Activated naive CD4-positive, alpha-beta T cell (primary cell): ENCODE measurements around the gene IRS2.
A peak's percentile ranks its signal among the peaks of the same experiment; 100 is the strongest.
"Not testable (repeated sequence)": the region's sequence is repeated elsewhere in the genome, so short reads cannot be mapped to it uniquely, and the experiment has no call there.

Experiments
- DNase-seq, 4 experiments: peaks; one replicate each; lab custom pipeline; 2025; lab: John Stamatoyannopoulos, UW

The IRS2 gene, protein sequence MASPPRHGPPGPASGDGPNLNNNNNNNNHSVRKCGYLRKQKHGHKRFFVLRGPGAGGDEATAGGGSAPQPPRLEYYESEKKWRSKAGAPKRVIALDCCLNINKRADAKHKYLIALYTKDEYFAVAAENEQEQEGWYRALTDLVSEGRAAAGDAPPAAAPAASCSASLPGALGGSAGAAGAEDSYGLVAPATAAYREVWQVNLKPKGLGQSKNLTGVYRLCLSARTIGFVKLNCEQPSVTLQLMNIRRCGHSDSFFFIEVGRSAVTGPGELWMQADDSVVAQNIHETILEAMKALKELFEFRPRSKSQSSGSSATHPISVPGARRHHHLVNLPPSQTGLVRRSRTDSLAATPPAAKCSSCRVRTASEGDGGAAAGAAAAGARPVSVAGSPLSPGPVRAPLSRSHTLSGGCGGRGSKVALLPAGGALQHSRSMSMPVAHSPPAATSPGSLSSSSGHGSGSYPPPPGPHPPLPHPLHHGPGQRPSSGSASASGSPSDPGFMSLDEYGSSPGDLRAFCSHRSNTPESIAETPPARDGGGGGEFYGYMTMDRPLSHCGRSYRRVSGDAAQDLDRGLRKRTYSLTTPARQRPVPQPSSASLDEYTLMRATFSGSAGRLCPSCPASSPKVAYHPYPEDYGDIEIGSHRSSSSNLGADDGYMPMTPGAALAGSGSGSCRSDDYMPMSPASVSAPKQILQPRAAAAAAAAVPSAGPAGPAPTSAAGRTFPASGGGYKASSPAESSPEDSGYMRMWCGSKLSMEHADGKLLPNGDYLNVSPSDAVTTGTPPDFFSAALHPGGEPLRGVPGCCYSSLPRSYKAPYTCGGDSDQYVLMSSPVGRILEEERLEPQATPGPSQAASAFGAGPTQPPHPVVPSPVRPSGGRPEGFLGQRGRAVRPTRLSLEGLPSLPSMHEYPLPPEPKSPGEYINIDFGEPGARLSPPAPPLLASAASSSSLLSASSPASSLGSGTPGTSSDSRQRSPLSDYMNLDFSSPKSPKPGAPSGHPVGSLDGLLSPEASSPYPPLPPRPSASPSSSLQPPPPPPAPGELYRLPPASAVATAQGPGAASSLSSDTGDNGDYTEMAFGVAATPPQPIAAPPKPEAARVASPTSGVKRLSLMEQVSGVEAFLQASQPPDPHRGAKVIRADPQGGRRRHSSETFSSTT (N-terminal part only)

DNA sequence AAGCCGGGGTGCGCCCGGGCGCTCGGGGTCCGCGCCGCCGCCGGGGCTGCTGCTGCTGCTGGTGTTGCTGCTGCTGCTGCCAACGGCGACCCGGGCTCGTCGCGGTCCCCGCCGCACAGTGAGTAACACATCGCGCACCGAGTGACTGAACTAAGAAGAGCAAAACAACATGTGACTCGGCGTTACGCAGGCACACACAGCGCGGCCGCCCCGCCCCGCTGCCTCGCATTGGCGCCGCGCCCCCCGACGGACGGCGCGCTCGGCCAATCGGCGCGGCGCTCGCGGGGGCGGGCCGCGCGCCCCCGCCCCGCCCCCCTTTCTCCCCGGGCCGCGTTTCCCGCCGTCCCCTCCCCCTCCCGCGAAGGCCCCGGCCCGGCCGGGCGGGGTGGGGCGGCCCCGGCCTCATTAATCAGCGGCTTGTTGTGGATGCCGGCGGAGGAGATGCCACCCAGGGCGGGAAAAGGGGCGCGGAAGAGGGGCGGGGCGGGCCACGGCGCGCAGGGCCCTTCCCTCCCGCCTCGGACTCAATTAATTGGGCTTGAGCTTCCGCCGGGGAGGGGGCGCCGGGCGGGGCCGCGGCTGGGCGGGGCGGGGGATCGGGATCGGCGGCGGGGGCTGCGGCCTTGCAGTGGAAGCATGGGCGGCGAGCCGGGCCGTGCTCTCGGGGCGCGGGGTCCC lies at the start of gene IRS2:
Gene IRS2, minus strand, starts transcription at position 127 of the 678 bp plus-strand sequence. CDS start 530 bp downstream, outside the sequence.
- peak; percentile 84 to 93 (median 86) for DNase-seq

DNA sequence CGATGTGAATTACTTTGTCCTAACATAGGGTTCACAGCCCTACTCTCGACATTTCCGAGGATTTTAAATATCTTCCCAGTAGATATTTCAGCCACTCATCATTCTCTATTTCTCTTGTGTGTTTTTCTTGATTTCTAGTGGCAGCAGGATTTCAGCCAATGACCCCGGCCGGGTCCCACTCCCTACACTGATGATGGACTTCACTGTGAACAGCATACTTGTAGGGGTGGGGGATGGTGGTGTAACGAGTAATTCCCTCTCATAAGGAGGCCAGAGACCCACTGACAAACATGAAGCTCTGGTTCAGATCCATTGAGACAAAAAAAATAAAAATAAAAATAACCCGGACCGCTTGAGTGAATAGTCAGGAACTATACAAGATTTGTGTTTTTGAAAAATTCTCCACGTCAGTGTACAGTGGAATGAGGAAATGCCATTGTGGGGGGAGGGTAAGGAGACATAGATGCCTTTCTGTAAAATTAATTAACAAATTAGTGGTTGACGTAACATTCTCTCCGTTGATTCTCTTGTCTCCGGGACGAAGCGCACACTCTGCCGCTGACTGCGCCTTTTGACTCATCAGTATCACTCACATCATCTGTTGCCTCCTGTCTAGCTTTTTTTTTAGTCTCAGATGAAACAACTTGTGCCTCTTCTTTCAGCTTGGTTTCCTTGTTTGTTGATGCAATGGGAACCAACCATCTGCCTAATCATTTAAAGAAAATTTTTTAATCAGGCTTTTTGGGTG lies 48.8 kb upstream of the IRS2 start:
- DNase-seq = no peak

DNA sequence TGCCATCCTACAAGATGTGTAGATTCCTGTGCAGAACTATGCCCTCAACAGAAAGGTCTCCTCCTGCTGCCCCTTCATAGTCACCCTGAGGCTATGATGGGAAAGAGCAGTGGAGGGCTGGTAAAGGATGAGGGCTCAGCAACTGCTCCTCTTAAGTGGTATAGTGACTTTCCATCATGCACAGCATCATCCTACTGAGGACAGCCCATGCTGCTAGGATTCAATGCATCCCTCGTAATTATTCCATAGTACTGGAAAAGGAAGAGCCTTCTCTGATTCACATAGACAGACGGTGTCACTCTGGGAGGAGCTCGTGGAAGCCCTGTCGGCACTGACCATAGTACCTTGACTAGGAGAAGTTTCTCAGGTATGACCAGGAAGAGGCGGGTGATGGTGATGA lies 47.6 kb upstream of the IRS2 start:
- no peak for DNase-seq

DNA sequence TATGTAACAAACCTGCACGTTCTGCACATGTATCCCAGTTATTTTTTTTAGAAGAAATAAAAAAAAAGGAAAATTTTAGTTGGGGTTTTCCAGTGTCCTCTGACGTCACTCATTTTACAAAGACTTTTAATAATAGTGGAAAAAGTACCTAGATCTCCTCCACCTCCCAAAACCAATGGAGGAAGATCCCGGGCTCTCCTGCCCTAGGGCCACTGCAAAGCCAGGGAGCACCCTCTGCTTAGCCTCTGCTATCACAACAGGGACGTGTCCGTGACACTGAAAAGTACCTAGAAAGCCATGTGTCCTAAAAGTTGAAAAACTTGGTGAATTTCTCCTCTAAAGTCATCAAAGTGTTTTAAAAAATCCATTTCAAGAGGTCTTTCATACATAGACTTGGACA lies 46.7 kb upstream of the IRS2 start:
- no peak for DNase-seq

DNA sequence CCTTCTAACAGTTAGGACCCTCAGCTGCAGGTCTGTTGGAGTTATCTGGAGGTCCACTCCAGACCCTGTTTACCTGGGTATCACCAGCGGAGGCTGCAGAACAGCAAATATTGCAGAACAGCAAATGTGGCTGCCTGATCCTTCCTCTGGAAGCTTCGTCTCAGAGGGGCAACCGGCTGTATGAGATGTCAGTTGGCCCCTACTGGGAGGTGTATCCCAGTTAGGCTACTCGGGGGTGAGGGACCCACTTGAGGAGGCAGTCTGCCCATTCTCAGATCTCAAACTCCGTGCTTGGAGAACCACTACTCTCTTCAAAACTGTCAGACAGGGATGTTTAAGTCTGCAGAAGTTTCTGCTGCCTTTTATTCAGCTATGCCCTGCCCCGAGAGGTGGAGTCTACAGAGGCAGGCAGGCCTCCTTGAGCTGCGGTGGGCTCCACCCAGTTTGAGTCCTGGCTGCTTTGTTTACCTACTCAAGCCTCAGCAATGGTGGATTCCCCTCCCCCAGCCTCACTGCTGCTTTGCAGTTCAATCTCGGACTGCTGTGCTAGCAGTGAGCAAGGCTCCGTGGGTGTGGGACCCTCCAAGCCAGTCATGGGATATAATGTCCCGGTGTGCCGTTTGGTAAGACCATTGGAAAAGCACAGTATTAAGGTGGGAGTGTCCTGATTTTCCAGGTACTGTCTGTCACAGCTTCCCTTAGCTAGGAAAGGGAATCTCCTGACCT lies 42.4 kb upstream of the IRS2 start:
- not testable (repeated sequence) for DNase-seq

DNA sequence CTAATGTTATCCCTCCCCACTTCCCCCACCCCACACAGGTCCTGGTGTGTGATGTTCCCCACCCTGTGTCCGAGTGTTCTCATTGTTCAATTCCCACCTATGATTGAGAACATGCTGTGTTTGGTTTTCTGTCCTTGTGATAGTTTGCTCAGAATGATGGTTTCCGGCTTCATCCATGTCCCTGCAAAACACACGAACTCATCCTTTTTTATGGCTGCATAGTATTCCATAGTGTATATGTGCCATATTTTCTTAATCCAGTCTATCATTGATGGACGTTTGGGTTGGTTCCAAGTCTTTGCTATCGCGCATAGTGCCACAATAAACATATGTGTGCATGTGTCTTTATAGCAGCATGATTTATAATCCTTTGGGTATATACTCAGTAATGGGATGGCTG lies 36.8 kb upstream of the IRS2 start:
- DNase-seq = not testable (repeated sequence)

DNA sequence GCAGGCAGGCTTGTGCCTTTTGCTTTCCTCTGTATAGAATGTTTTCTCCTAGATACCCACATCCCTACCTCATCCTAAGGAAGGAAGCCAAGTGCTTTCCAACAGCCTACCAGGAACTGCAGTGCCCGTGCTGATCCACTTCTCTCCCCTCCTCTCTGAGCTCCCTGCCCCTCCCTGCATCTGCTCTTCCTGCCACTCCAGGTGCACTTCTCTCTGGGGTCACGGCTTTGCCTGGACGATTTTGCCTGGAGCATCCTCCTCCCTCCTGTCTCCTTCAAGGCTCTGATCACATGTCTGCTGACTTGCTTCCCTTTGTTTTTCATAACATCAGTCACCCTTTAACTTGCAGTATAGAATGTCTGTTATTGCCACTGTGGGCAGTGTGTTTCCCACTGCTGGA lies 34.7 kb upstream of the IRS2 start:
- no peak for DNase-seq

DNA sequence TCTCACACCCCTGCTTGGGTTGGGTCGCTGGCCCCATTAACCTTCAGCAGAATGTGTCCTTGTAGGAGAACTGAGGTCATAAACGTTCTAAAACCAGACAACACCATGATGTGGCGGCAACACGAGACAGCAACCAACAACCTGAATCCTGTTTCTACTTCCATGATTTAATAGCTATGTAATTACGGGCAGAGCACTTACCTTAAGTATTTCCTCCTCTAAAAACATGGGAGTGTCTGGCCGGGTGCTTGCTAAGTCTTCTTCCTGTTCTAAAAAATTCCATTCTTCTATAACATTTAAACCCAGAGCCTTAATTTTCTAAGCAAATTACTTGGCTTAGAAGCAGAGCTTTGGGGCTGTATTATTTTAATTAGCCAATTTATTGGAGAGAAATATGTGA lies 33.5 kb upstream of the IRS2 start:
- DNase-seq = no peak

DNA sequence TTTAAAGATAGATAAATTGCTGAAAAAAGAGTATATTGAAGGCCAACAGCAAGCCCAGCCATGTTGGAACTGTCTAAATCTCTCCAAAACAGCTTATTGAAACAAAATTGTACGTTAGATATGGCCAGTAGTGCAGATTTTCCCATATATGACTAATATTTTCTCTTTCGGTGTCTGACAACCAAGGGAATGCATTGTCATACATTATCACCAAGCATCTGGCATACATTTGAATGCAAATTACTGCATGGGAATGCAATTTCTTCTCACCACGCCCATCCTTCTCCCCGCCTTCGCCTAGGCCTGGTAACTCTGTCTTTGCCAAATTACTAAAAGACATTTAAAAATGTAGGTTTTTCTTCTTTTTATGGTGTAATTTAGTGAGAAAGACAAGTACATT lies 32.5 kb upstream of the IRS2 start:
- no peak for DNase-seq

DNA sequence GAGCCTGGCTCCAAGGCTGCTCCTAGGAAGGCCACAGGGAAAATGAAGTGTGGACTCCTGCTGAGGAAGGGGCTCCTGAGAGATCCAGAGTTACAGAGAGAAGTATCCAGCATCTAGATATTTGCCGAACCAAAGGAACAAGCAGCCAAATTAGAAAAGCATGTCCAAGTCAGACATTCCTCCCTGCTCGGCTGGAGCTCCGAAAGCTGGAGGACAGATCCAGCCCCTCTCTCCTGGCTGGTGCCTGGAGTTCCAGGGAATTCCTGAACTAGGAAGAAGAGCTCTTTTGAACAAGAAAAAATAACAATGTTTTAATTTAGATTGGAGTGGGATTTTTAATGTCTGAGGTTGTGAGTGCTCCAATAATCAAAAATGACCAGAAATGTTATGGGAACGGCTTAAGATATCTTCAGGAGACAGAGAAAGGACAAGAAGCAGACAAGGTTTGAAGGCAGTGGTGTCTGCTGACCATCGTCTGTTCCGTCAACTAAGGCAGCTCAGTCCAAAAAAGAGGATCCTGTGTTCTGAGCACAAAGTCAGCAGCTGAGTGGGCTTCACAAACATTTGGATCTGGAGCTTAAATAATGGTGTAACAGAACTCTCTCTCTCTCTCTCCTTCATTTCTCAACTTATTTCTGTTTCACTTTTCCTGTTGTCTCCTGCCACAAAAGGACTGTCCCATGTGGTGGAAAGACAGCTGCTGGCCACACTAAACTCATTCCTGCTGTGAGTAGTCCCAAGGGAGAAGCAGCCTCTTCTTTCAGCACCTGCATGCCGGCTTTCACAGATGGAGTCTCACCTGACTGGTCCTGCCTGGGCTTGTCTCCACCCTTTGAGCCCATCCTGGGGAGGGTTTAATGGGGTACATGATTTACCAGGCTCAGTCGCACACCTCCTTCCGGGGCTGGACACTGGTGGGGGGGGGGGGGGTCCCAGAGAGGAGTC lies 31.5 kb upstream of the IRS2 start:
- no peak for DNase-seq

DNA sequence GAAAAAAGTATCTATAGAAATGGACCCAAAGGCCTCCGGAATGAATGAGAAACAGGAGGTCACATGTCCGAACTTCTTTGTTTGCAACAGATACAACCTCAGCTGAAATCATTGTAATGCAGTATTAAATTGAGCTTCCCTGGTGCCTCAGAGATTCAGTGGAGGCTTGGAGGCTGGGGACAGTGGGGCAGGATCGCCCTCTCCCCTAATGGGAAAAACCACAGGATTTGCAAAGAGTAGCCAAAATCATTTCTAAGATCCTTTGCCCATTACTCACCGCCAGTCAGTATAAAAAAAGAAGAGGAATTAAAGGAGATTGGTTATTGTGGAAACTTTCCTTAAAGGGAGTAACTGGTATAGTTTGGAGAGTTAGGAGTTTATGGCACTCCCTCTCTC lies 30.4 kb upstream of the IRS2 start:
- DNase-seq = no peak

DNA sequence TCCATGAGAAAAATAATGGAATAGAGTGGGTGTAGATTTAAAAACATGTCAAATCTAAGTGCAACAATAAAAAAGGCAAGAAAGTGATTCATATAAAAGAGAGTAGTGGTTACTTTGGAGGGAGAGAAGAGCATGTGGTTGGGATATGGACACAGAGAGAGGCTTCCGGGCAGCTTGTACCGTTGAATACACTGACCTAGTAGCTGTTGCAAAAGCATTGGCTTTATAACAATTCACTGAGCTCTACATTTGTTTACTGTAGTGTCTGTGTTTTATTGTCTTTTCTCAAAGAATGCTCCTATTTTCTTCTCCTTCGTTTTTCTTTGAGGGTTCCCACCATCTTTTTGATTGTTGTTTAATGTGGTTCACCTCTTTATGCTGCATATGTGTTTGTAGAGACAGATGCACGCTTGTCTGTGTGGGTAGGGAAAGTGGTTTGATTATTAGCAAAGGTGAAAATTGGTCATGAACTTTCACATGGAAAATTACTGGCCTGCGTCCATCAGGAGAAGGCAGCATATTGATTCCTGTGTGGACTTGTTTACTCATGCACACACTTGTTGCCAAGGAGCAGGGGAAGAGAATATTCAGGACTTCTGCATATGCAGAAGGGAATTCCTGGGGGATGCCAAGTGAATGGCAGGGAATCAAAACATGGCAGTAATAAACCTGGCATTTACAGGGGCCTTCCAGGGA lies 29.9 kb upstream of the IRS2 start:
- no peak for DNase-seq

DNA sequence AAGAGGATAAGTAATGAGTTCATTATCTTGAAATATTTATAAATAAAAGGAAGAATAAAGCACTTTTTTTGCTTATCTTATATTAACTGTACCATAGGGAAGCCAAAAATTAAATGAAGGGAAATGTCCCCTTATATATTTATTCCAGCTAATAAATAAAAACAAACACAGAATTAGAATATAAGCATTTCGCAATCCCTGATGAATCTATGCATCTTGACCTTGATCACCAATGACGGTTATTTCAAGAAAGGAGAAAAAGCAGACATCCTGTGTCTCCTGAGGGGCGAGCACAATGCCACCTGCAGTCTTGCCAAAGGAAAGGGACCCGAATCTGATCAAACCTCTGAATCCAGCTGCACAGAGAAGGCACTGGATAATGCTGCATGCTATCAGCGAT lies 29.3 kb upstream of the IRS2 start:
- DNase-seq = no peak

DNA sequence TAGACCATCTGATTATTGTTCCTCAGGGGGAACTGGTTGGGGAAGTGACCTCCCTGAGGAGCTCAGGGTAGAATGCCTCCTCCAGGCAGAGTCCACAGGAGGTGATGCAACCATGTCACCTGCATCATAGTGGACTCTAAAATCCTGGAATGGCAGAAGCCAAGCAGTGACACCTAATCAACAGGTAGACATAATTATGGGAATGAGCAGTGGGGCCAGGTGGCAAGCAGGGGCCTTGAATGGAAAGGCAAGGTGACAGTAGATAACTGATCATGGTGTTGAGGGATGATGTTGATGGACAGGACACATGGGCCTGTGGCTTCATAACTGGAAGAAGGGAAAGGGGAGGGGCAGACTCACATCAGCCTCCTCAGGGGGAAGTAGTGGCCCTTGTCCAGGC lies 27.3 kb upstream of the IRS2 start:
- DNase-seq = no peak

DNA sequence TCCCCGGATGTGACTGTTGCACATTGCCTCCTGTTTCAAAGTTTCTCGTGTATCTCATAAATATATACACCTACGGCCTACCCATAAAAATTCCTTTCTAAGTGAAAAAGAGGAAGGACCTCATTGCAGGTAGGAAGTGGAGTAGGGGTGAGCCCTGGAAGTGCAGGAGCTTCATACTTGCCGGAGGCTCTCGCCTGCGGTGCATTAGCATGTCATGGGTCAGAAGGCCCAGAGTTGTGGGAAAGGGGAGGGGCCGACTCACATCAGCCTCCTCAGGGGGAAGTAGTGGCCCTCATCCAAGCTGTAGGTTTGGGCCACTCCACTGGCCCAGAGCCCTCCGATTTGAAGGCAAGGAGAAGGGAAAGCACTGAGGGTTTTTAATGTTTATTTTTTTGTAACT lies 26.0 kb upstream of the IRS2 start:
- no peak for DNase-seq

DNA sequence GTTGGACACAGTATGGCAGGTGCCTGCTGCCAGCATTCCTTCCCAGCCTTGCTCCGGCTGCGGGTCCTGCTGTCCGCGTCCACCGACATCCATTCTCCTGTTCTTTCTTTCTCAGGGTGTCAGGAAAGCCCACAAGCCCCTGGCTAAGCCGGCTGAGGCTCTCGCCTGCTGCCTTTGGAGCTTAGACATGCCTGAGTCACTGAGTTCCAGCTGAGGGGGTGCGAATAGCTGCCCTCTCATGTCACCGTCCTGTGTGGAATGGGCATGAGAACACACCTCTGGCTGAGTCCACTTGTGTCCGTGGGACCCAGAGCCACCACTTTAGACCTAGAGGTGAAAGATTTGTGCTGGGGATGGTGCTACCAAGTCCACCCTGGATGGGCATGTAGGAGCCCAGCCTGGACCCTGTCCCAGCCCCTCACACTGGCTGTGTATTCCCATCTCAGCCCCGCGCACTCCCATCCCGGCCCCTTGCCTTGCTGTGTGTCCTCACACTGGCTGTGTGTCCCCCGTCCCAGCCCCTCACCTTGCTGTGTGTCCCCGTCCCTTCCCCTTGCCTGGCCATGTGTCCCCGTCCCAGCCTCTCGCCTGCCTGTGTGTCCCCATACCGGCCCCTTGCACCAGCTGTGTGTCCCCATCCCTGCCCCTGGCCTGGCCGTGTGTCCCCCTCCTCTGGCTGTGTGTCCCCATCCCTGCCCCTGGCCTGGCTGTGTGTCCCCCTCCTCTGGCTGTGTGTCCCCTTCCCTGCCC lies 24.6 kb upstream of the IRS2 start:
- DNase-seq = no peak

DNA sequence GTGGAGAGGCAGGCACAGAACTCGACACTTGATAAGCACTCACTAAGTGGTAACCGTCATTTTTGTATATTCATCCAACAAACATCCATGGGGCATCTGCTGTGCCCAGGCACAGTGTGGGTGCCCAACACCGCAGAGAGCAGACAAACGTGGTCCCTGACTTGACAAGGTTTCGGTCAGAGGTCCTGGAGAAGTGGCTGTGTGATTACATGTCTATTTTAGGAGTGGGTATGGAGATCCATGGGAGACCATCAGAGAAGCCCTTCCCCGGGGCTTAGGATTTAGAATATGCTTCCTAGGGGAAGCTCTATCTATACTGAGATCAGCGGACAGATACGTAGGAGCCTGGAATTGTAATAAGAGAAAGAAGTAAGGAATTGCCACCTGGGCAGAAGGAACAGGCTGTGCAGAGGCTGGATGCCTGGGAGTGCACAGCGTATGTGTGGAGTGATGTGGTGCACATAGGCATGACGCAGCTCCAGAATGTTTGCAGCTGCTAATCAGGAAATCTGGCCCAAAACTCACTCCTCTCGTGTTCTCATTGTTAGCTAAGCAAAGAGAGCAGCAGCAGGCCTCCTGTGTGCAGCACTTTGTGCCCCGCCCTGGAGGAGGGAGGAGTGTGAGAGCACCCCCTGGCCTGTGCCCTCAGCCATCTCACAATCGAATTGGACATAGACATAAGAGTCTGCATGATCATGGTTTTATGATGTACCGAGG lies 23.0 kb upstream of the IRS2 start:
- DNase-seq = no peak
